Measurements from ENCODE around the gene GRAMD4.

DNA sequence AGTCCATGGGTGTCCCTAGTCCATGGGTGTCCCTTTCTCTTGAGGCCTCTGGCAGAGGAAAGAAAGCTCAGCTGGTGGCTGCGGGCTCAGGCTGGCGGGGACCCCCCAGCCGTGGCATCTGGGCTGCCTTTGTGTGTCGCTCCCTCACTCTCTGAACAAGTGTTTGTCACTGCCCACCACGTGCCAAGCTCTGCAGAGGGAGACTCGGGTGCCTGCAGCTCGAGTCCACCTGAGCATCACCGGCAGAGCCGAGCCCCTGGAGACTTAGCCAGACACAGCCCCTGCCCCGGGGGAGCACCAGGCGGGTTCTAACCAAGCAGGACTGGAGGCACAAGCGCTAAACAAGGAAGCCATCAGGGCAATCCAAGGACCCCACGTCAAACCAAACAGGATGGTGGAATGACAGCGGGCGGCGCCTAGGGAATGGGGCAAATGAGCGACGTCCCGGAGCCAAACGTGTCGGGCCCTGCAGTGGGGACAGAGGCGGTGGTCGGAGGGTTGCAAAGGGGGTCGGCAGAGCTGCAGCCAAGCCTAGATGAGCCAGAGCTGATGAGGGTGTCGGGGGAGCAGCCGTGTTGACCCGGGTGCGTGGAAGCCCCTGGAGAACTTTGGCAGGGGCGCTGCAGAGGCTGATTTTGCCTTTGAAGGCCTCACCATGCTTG lies 2.1 kb upstream of the GRAMD4 start:
- TF ChIP-seq, protein P1, sequence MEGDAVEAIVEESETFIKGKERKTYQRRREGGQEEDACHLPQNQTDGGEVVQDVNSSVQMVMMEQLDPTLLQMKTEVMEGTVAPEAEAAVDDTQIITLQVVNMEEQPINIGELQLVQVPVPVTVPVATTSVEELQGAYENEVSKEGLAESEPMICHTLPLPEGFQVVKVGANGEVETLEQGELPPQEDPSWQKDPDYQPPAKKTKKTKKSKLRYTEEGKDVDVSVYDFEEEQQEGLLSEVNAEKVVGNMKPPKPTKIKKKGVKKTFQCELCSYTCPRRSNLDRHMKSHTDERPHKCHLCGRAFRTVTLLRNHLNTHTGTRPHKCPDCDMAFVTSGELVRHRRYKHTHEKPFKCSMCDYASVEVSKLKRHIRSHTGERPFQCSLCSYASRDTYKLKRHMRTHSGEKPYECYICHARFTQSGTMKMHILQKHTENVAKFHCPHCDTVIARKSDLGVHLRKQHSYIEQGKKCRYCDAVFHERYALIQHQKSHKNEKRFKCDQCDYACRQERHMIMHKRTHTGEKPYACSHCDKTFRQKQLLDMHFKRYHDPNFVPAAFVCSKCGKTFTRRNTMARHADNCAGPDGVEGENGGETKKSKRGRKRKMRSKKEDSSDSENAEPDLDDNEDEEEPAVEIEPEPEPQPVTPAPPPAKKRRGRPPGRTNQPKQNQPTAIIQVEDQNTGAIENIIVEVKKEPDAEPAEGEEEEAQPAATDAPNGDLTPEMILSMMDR (IDR thresholded peaks at IDR 0.05 in 4 of 5, conservative IDR thresholded peaks at IDR 0.05 in 1 of 5): no peak
- no peak for TF ChIP-seq POLR2A (IDR thresholded peaks at IDR 0.05)

Measured in gastrocnemius medialis (tissue), 4 donors.